Mesothelial cell of epicardium (in vitro differentiated cells): ENCODE results near the gene TBC1D21. TPM values are rescaled to one million over a fixed set of nuclear protein-coding genes. Genes with fewer than 3 reads are reported as not detected.

Experiments
- DNase-seq, 2 experiments: peaks; one replicate each; pipeline ENCODE4 v3.0.0; 2021; ENCODE audit warnings: low spot score in 2 of 2; ENCODE audit not compliant: unreplicated experiment in 2 of 2
- H3K27ac Mint-ChIP-seq: 2 replicates; pipeline ENCODE4 v1.8.0; 2021; ENCODE audit warnings: mixed read lengths
- H3K27me3 Mint-ChIP-seq: 2 replicates; pipeline ENCODE4 v1.8.0; 2021; ENCODE audit warnings: low read depth, mixed read lengths
- H3K36me3 Mint-ChIP-seq: 2 replicates; pipeline ENCODE4 v1.8.0; 2021; ENCODE audit warnings: mixed read lengths
- H3K4me1 Mint-ChIP-seq: 2 replicates; pipeline ENCODE4 v1.8.0; 2021; ENCODE audit warnings: mixed read lengths
- H3K4me3 Mint-ChIP-seq: 2 replicates; pipeline ENCODE4 v1.8.0; 2021; ENCODE audit warnings: mild to moderate bottlenecking, moderate library complexity, mixed read lengths
- H3K9me3 Mint-ChIP-seq: 2 replicates; pipeline ENCODE4 v1.8.0; 2021; ENCODE audit warnings: mixed read lengths
- CTCF ChIP-seq: fragments of 200-600 bp; sonication (generic); IDR thresholded peaks from one replicate; pipeline ENCODE4 v1.5.0; 2021; ENCODE audit warnings: antibody characterized with exemption; ENCODE audit not compliant: unreplicated experiment
- total RNA-seq: library from RNA; stranded (reverse); gene quantifications from 3 replicates; pipeline ENCODE4 v1.2.1, GENCODE V29; 2021

The TBC1D21 gene
- total RNA-seq, 1 donor from 2014 or later, result not detected

- DNase-seq, result peak; percentile 39 to 62
- Mint-ChIP-seq H3K9me3 (no peaks in the 10 kb centered on the region), H3K27ac (no peak overlapping the region), H3K27me3 (no peaks in the 10 kb centered on the region), H3K4me1 (peaks cover 56% of the 10 kb centered on the region), H3K36me3 (no peaks in the 10 kb centered on the region), H3K4me3 (peak overlapping the region; percentile 63)
- TF ChIP-seq CTCF, result no peak
Measured at GRCh38 chr15:73927003-73927475, 53.7 kb downstream of the TBC1D21 start.

GRCh38 chr15:73927476-73928240 is 54.3 kb downstream of the TBC1D21 start:
- TF ChIP-seq CTCF, result peak; percentile 55
- peak; percentile 48 to 78 for DNase-seq
- peak overlapping the region; percentile 71 for H3K4me3 Mint-ChIP-seq
- H3K27ac Mint-ChIP-seq, result no peak overlapping the region
- H3K9me3 Mint-ChIP-seq, result no peaks in the 10 kb centered on the region
- peaks cover 53% of the 10 kb centered on the region for H3K4me1 Mint-ChIP-seq
- H3K27me3 Mint-ChIP-seq, result no peaks in the 10 kb centered on the region
- no peaks in the 10 kb centered on the region for H3K36me3 Mint-ChIP-seq

GRCh38 chr15:73928241-73928579 is 54.8 kb downstream of the TBC1D21 start:
- Mint-ChIP-seq H3K4me3 (peak overlapping the region; percentile 71), H3K4me1 (peaks cover 51% of the 10 kb centered on the region), H3K36me3 (no peaks in the 10 kb centered on the region), H3K27me3 (no peaks in the 10 kb centered on the region), H3K9me3 (no peaks in the 10 kb centered on the region), H3K27ac (no peak overlapping the region)
- no peak for DNase-seq
- TF ChIP-seq CTCF, result no peak

- H3K4me1 Mint-ChIP-seq, result peaks cover 43% of the 10 kb centered on the region
- DNase-seq, result no peak
- TF ChIP-seq CTCF, result no peak
- no peaks in the 10 kb centered on the region for H3K36me3 Mint-ChIP-seq
- no peaks in the 10 kb centered on the region for H3K9me3 Mint-ChIP-seq
- H3K27ac Mint-ChIP-seq, result no peak overlapping the region
- H3K4me3 Mint-ChIP-seq, result peak overlapping the region; percentile 63
- no peaks in the 10 kb centered on the region for H3K27me3 Mint-ChIP-seq
Measured at GRCh38 chr15:73928971-73929627, 55.7 kb downstream of the TBC1D21 start.

- no peak for DNase-seq
- Mint-ChIP-seq H3K27me3 (no peaks in the 10 kb centered on the region), H3K4me3 (no peak overlapping the region), H3K27ac (no peak overlapping the region), H3K9me3 (no peaks in the 10 kb centered on the region), H3K4me1 (peaks cover 38% of the 10 kb centered on the region), H3K36me3 (no peaks in the 10 kb centered on the region)
- no peak for TF ChIP-seq CTCF
Measured at GRCh38 chr15:73930371-73930770, 57.0 kb downstream of the TBC1D21 start.
